H1 (cell line): ENCODE results near the gene UBASH3A. TPM values are rescaled to one million over a fixed set of nuclear protein-coding genes. Genes with fewer than 3 reads are reported as not detected.

Experiments
- CTCF ChIA-PET: fragments of 300-600 bp; sonication (Branson Sonifier 250); formaldehyde crosslinking; loops from one replicate; lab custom pipeline; 2021; ENCODE audit not compliant: partially characterized antibody; lab: Charles Lee
- POLR2A ChIA-PET: fragments of 300-600 bp; sonication (Branson Sonifier 250); formaldehyde crosslinking; loops from one replicate; lab custom pipeline; 2021; ENCODE audit warnings: inconsistent platforms; ENCODE audit not compliant: partially characterized antibody; lab: Charles Lee
- DNase-seq, 2 experiments: peaks; one replicate each; pipeline versions ENCODE4 v3.0.0 to v3.0.0-alpha.2; 2010 to 2022; ENCODE audit warnings: low spot score in 2 of 2, low read depth in 1 of 2, mixed read lengths in 1 of 2
- FAIRE-seq: peaks from 2 replicates; lab custom pipeline; 2011; peaks lifted over from hg19 to GRCh38; lab: Jason Lieb, UNC
- H2AFZ ChIP-seq: 2 replicates; pipeline ENCODE4 v1.8.1; 2012; ENCODE audit warnings: low read length, inconsistent platforms
- H2AK5ac ChIP-seq: 2 replicates; pipeline ENCODE4 v1.6.1; 2013; ENCODE audit warnings: low read depth, low read length
- H2BK120ac ChIP-seq: replicated peaks from 2 replicates; pipeline ENCODE3; 2013; ENCODE audit warnings: low read depth, low read length, inconsistent platforms
- H2BK12ac ChIP-seq: 2 replicates; pipeline ENCODE4 v1.6.1; 2013; ENCODE audit warnings: low read depth, low read length
- H2BK15ac ChIP-seq: 2 replicates; pipeline ENCODE4 v1.6.1; 2013; ENCODE audit warnings: low read length
- H2BK20ac ChIP-seq: 2 replicates; pipeline ENCODE4 v1.6.1; 2013; ENCODE audit warnings: low read length
- H2BK5ac ChIP-seq: 2 replicates; pipeline ENCODE4 v1.6.1; 2013; ENCODE audit warnings: low read depth, low read length
- H3K14ac ChIP-seq: 2 replicates; pipeline ENCODE4 v1.6.1; 2013; ENCODE audit warnings: inconsistent platforms; ENCODE audit not compliant: insufficient read length
- H3K18ac ChIP-seq: 2 replicates; pipeline ENCODE4 v1.6.1; 2013; ENCODE audit warnings: low read length; ENCODE audit errors: extremely low read depth
- H3K23ac ChIP-seq: 2 replicates; pipeline ENCODE4 v1.6.1; 2013; ENCODE audit warnings: inconsistent platforms; ENCODE audit not compliant: insufficient read length
- H3K23me2 ChIP-seq: 2 replicates; pipeline ENCODE4 v1.6.1; 2013; ENCODE audit warnings: low read depth, low read length
- H3K27ac ChIP-seq: 2 replicates; pipeline ENCODE4 v1.6.1; 2011; ENCODE audit warnings: low read depth, low read length, inconsistent platforms
- H3K27me3 ChIP-seq, 4 experiments: replicated peaks in 1 of 4; 1 replicate in 1 of 4; 2 replicates in 3 of 4; pipeline versions ENCODE4 v1.6.1 to v1.8.1; 2011 to 2013; ENCODE audit warnings: low read length in 3 of 4, mild to moderate bottlenecking in 3 of 4, inconsistent platforms in 2 of 4, mixed read lengths in 2 of 4, moderate library complexity in 1 of 4; ENCODE audit not compliant: control insufficient read depth in 3 of 4, insufficient read depth in 3 of 4; ENCODE audit errors: extremely low read depth in 1 of 4
- H3K36me3 ChIP-seq, 4 experiments: 2 replicates each; pipeline versions ENCODE4 v1.6.1 to v1.8.1; 2011 to 2013; ENCODE audit warnings: mild to moderate bottlenecking in 4 of 4, low read length in 3 of 4, moderate library complexity in 2 of 4, control low read depth in 1 of 4, inconsistent platforms in 1 of 4; ENCODE audit not compliant: insufficient read depth in 4 of 4, control insufficient read depth in 2 of 4
- H3K4ac ChIP-seq: replicated peaks from 2 replicates; pipeline ENCODE3; 2013; ENCODE audit warnings: low read length, low read depth, mixed read lengths, inconsistent platforms; ENCODE audit not compliant: insufficient read length
- H3K4me1 ChIP-seq, 4 experiments: replicated peaks in 1 of 4; 1 replicate in 1 of 4; 2 replicates in 3 of 4; pipeline versions ENCODE4 v1.6.1 to v1.8.1; 2011 to 2013; ENCODE audit warnings: low read length in 3 of 4, inconsistent platforms in 2 of 4, mixed read lengths in 1 of 4; ENCODE audit not compliant: insufficient read depth in 4 of 4, control insufficient read depth in 3 of 4
- H3K4me2 ChIP-seq, 2 experiments: 2 replicates each; pipeline versions ENCODE4 v1.6.1 to v1.8.1; 2011 to 2013; ENCODE audit warnings: low read depth in 2 of 2, low read length in 2 of 2, control low read depth in 1 of 2, inconsistent platforms in 1 of 2, mild to moderate bottlenecking in 1 of 2; ENCODE audit not compliant: insufficient read depth in 1 of 2
- H3K4me3 ChIP-seq, 4 experiments: fragments of 200-600, 300-600 bp in 1 of 4; sonication (generic), shearing (Covaris generic), sonication (Bioruptor Twin) in 1 of 4; 2 replicates each; pipeline versions ENCODE4 v1.5.1 to v1.8.1; 2011 to 2016; ENCODE audit warnings: low read length in 4 of 4, low read depth in 3 of 4, control low read depth in 2 of 4, inconsistent platforms in 2 of 4, mild to moderate bottlenecking in 2 of 4, mixed read lengths in 1 of 4, moderate library complexity in 1 of 4; ENCODE audit not compliant: insufficient read depth in 2 of 4; ENCODE audit errors: extremely low read depth in 1 of 4
- H3K56ac ChIP-seq: replicated peaks from 2 replicates; pipeline ENCODE3; 2013; ENCODE audit warnings: low read depth, mild to moderate bottlenecking, mixed read lengths, low read length, inconsistent platforms; ENCODE audit not compliant: insufficient read length
- H3K79me1 ChIP-seq: 2 replicates; pipeline ENCODE4 v1.6.1; 2013; ENCODE audit warnings: low read depth, low read length, control low read depth
- H3K79me2 ChIP-seq, 2 experiments: 2 replicates each; pipeline versions ENCODE4 v1.6.1 to v1.8.1; 2012 to 2013; ENCODE audit warnings: low read length in 2 of 2, mild to moderate bottlenecking in 2 of 2, inconsistent platforms in 1 of 2; ENCODE audit not compliant: insufficient read depth in 2 of 2, control insufficient read depth in 1 of 2
- H3K9ac ChIP-seq, 4 experiments: replicated peaks in 1 of 4; 1 replicate in 1 of 4; 2 replicates in 3 of 4; pipeline versions ENCODE4 v1.6.1 to v1.8.1; 2011 to 2013; ENCODE audit warnings: low read depth in 3 of 4, low read length in 3 of 4, control low read depth in 2 of 4, mild to moderate bottlenecking in 2 of 4, moderate library complexity in 2 of 4, inconsistent platforms in 1 of 4; ENCODE audit errors: extremely low read depth in 1 of 4
- H3K9me3 ChIP-seq, 2 experiments: 2 replicates each; pipeline versions ENCODE4 v1.6.1 to v1.8.1; 2012 to 2013; ENCODE audit warnings: mild to moderate bottlenecking in 2 of 2, moderate library complexity in 2 of 2, control low read depth in 1 of 2, inconsistent platforms in 1 of 2, low read depth in 1 of 2, low read length in 1 of 2, mixed read lengths in 1 of 2; ENCODE audit not compliant: insufficient read depth in 2 of 2
- H4K20me1 ChIP-seq, 2 experiments: replicated peaks in 1 of 2; 2 replicates each; pipeline versions ENCODE3 to v1.8.1; 2011 to 2013; ENCODE audit warnings: inconsistent platforms in 2 of 2, low read length in 2 of 2, mild to moderate bottlenecking in 1 of 2; ENCODE audit not compliant: insufficient read depth in 2 of 2, control insufficient read depth in 1 of 2
- H4K5ac ChIP-seq: 2 replicates; pipeline ENCODE4 v1.6.1; 2013; ENCODE audit warnings: low read length, low read depth, mixed read lengths, inconsistent platforms; ENCODE audit not compliant: insufficient read length
- H4K8ac ChIP-seq: 2 replicates; pipeline ENCODE4 v1.8.0; 2013; ENCODE audit warnings: mild to moderate bottlenecking, moderate library complexity, low read length, inconsistent platforms; ENCODE audit not compliant: insufficient read depth; ENCODE audit errors: extremely low read depth
- H4K91ac ChIP-seq: replicated peaks from 2 replicates; pipeline ENCODE3; 2013; ENCODE audit warnings: low read length, mixed read lengths, inconsistent platforms; ENCODE audit not compliant: insufficient read length
- CBX8 ChIP-seq: fragments of 300-800, 300-1000 bp; sonication (generic); IDR thresholded peaks from 2 replicates; pipeline ENCODE4 v1.7.1; 2016; ENCODE audit warnings: low read depth, low read length, borderline replicate concordance
- CREB1 ChIP-seq: IDR thresholded peaks from 2 replicates; pipeline ENCODE4 v1.6.1; 2012; ENCODE audit warnings: inconsistent platforms
- E2F6 ChIP-seq: IDR thresholded peaks from 2 replicates; pipeline ENCODE4 v1.6.1; 2012; ENCODE audit warnings: inconsistent platforms
- EP300 ChIP-seq, 2 experiments: IDR thresholded peaks; 1 replicate in 1 of 2; 2 replicates in 1 of 2; pipeline ENCODE4 v1.6.1; 2011 to 2012; ENCODE audit warnings: low read depth in 2 of 2, low read length in 2 of 2, mild to moderate bottlenecking in 2 of 2, borderline replicate concordance in 1 of 2, inconsistent platforms in 1 of 2, moderate library complexity in 1 of 2
- FOSL1 ChIP-seq: IDR thresholded peaks from 2 replicates; pipeline ENCODE4 v1.6.1; 2011; ENCODE audit warnings: mild to moderate bottlenecking, low read depth, low read length, moderate library complexity; ENCODE audit not compliant: insufficient read depth
- KDM1A ChIP-seq: fragments of 200-600, 300-600 bp; sonication (generic); IDR thresholded peaks from 2 replicates; pipeline ENCODE4 v1.7.1; 2016; ENCODE audit warnings: mild to moderate bottlenecking, low read length, borderline replicate concordance
- KDM4A ChIP-seq: IDR thresholded peaks from one replicate; pipeline ENCODE4 v1.7.1; 2012; ENCODE audit warnings: low read depth, mild to moderate bottlenecking, moderate library complexity, low read length, inconsistent platforms; ENCODE audit not compliant: severe bottlenecking
- RAD21 ChIP-seq, 2 experiments: IDR thresholded peaks in 1 of 2; conservative IDR thresholded peaks in 1 of 2; 2 replicates each; pipeline ENCODE4 v1.6.1; 2011; ENCODE audit warnings: low read depth in 2 of 2, low read length in 2 of 2, improper control_type of control experiment in 1 of 2, inconsistent platforms in 1 of 2, mild to moderate bottlenecking in 1 of 2, moderate library complexity in 1 of 2
- RXRA ChIP-seq: IDR thresholded peaks from 2 replicates; pipeline ENCODE4 v1.6.1; 2011; ENCODE audit warnings: low read depth, mild to moderate bottlenecking, low read length, moderate library complexity; ENCODE audit not compliant: insufficient read depth
- TCF12 ChIP-seq: IDR thresholded peaks from 2 replicates; pipeline ENCODE4 v1.6.1; 2011; ENCODE audit warnings: low read depth, mild to moderate bottlenecking, low read length
- WGBS, 2 experiments: shearing (Covaris generic) in 1 of 2; methylation state at CpG; one replicate each; pipeline versions ENCODE4 v1.1.6 to v1.1.7; 2013 to 2015; ENCODE audit warnings: low lambda C conversion rate in 2 of 2, mixed read lengths in 2 of 2, inconsistent platforms in 1 of 2, low coverage in 1 of 2, missing lambda C conversion rate in 1 of 2; ENCODE audit not compliant: insufficient replicate concordance in 2 of 2, insufficient coverage in 1 of 2, insufficient read length in 1 of 2; ENCODE audit errors: extremely low coverage in 1 of 2, missing lambda C conversion rate in 1 of 2; 5-methylcytosine and 5-hydroxymethylcytosine counted together
- polyA plus RNA-seq, 7 experiments: library from polyadenylated mRNA; depleted of rRNA in 3 of 7; stranded (reverse) in 5 of 7; unstranded in 2 of 7; fragments of >200 nt in 5 of 7; fragments of 200-250 nt in 2 of 7; gene quantifications; 1 replicate in 5 of 7; 2 replicates in 1 of 7; 4 replicates in 1 of 7; pipeline versions ENCODE4 v1.2.1 to v1.2.3, GENCODE V29; 2011 to 2013; ENCODE audit warnings: missing spikeins in 2 of 7, mixed read lengths in 2 of 7
- total RNA-seq: library from RNA; stranded (reverse); fragmentation: NEBNext Ultra II Directional; extraction: Animal tissue kit (Norgen Biotek cat#: 25700); gene quantifications from 2 replicates; pipeline ENCODE4 v1.2.1, GENCODE V29; 2021

The UBASH3A gene
- total and polyA plus RNA-seq, 2 of the 8 experiments (the other 6 are each of a cell fraction or from before 2014, with no cell fraction given): not detected

GRCh38 chr21:42367367-42368165 is 36.1 kb upstream of the UBASH3A start:
- Histone ChIP-seq H4K5ac (no peak overlapping the region), H3K4ac (no peak overlapping the region), H2BK120ac (no peak overlapping the region), H2AK5ac (no peak overlapping the region), H3K36me3 (no peaks in the 10 kb centered on the region), H3K4me2 (no peak overlapping the region), H3K14ac (no peak overlapping the region), H3K4me1 (no peaks in the 10 kb centered on the region; a peak in 3 of 7 replicates), H3K23ac (no peak overlapping the region), H3K9ac (no peak overlapping the region), H2AFZ (no peak overlapping the region), H2BK12ac (no peak overlapping the region), H3K27ac (no peak overlapping the region), H3K18ac (no peak overlapping the region), H4K20me1 (no peaks in the 10 kb centered on the region), H4K8ac (no peak overlapping the region), H3K4me3 (no peak overlapping the region), H3K79me1 (no peaks in the 10 kb centered on the region), H3K56ac (no peak overlapping the region), H2BK15ac (no peak overlapping the region), H3K23me2 (no peaks in the 10 kb centered on the region), H2BK5ac (no peak overlapping the region), H3K79me2 (no peaks in the 10 kb centered on the region), H3K27me3 (peaks cover 0 to 2% (median 0%) of the 10 kb centered on the region in 4 experiments; a peak in 1 of 7 replicates), H2BK20ac (no peak overlapping the region), H3K9me3 (no peaks in the 10 kb centered on the region), H4K91ac (no peak overlapping the region)
- DNase-seq: no peak
- POLR2A ChIA-PET: interaction anchor here (2.1 kb wide), 1 partner anchor 10 kb away, joined by 6 read pairs; no protein-coding TSS in a partner anchor
- CTCF ChIA-PET: interaction anchor here (0.6 to 3.5 kb wide), 9 partner anchors 11 to 108 kb away, joined by 3 to 20 read pairs (median 3); no protein-coding TSS in a partner anchor
- WGBS, 2 experiments: 92% methylated on average over 13 of the region's 14 CpGs; no CpG with 5 or more reads in 1 of the 2 experiments
- FAIRE-seq: no peak
- TF ChIP-seq RAD21 (IDR thresholded peaks at IDR 0.05 in 1 of 2, conservative IDR thresholded peaks at IDR 0.05 in 1 of 2; ENCODE audit: low read depth in 2 of 2, low read length in 2 of 2): no peak
- no peak for TF ChIP-seq EP300 (IDR thresholded peaks at IDR 0.05; ENCODE audit: borderline replicate concordance in 1 of 2, low read depth in 2 of 2, low read length in 2 of 2)
- TF ChIP-seq E2F6: no peak
- no peak for TF ChIP-seq FOSL1
- no peak for TF ChIP-seq RXRA
- TF ChIP-seq CREB1: no peak
- no peak for TF ChIP-seq KDM4A
- TF ChIP-seq CBX8: no peak
- no peak for TF ChIP-seq TCF12
- no peak for TF ChIP-seq KDM1A
